Globus pallidus (tissue), 1 donor: ENCODE measurements around the gene PPBP.
"Not testable (repeated sequence)": the region's sequence is repeated elsewhere in the genome, so short reads cannot be mapped to it uniquely, and the experiment has no call there.

Experiments used
- DNase-seq: peaks from one replicate; pipeline ENCODE4 v3.0.0-alpha.2; 2015; ENCODE audit warnings: low spot score

Gene PPBP

GRCh38 chr4:73992050-73992449 lies 4.1 kb upstream of the PPBP start:
- no peak for DNase-seq

DNA sequence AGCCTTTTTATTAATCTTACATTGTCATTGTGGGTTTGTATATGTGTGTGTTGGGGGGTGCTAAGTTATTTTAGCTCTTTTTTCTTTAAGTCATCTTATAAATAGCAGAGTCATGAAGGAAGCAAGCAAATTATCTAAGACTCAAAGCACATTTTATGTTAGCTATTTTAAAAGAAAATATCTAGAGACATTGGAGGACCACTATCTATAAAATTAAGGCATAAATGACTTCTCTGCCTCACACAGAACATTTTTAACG lies 3.7 kb upstream of the PPBP start:
- DNase-seq, result no peak

- no peak for DNase-seq
Measured at GRCh38 chr4:73990988-73991741, 3.2 kb upstream of the PPBP start.

DNA sequence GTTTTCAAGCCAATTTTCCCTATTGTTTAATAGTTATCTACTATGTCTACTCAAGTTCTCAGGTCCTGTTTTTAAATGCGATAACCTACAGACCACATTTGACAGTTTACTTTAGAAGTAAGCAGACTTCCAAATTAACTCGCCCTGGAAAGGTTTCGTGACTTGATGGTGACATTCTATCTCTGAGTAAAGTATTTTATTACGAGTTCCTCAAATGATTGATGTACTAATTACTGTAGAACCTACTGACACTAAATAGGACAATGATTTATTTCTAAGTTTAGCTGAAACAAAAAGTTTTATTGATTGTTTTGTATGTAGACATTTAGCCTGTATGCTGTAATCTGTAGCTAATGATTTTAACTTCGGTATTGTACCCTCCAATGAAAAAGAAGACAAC lies 1.9 kb upstream of the PPBP start:
- no peak for DNase-seq

DNA sequence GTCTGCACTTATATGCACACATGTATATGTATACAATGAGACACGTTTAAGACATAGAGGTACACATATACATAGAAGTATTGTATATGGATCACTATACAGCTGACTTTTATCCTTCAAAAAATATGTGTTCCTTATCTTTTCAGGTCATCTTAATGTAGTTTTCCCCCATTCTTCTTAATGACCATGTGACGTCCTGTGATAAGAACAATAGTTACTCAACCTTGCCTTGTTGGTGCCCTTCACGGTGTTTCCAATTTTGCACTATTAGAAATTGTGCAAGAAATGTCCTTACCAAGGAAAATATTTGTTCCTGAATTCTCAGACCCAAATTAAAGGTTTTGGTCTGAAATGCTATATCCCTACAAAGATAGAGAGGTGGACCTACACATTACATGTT lies 1.0 kb upstream of the PPBP start:
- no peak for DNase-seq

- no peak for DNase-seq
Measured at GRCh38 chr4:73985528-73985852, 2.5 kb downstream of the PPBP start.

GRCh38 chr4:73984736-73985527 lies 3.1 kb downstream of the PPBP start:
- no peak for DNase-seq

- not testable (repeated sequence) for DNase-seq
Measured at GRCh38 chr4:73981175-73981574, 6.8 kb downstream of the PPBP start.

- no peak for DNase-seq
Measured at GRCh38 chr4:73979407-73979957, 8.5 kb downstream of the PPBP start.

- DNase-seq, result no peak
Measured at GRCh38 chr4:73978886-73979285, 9.1 kb downstream of the PPBP start.

DNA sequence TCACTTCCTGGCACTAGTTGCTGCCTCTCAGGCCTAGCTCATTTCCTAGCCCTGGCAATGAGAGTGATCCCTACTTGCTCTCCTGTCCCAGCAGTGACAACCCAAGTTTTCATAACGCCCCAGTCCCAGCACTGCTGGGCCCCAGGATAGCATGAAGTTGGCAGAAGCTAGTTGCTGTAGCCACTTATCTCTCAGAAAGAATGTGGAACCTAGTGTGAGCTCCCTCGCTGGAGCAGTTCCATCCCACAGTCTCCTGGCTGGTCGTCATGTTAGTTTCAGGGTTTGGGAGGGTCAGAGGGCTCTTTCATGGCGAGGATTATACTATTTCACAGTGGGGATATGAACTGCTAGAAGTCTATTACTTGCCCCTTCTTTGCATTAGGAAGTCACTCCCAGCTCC lies 11.3 kb downstream of the PPBP start:
- no peak for DNase-seq

- no peak for DNase-seq
Measured at GRCh38 chr4:73976217-73976616, 11.8 kb downstream of the PPBP start.

DNA sequence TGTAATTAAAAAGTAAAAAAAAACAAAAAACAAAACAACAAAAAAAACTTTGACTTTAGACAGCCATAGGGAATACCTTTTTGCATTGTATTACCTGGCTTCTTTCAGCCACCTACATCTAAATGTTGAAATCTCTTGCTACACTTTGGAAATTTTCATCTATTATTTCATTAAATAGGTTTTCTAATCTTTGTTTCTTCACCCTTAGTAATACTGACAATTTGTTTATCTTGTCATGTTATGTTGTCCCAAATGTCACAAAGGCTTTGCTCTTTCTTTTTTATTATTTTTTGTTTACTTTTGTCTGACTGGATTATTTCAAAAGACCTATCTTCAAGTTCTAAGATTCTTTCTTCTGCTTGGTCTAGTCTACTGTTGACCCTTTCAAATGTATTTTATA lies 13.6 kb downstream of the PPBP start:
- DNase-seq, result no peak

- no peak for DNase-seq
Measured at GRCh38 chr4:73970945-73971344, 17.0 kb downstream of the PPBP start.

DNA sequence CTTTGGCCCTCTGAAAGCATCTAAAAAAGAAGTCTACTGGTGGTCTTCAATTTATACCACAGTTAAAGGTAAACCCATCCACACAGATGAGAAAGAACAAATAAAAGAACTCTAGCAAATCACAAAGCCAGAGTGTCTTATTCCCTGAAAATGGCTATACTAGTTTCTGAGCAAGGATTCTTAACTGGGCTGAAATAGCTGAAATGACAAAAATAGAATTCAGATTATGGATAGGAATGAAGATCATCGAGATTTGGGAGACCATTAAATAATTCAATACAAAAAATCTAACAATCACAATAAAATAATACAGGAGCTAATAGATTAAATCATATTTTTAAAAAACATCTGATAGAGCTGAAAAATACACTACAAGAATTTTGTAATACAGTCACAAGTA lies 18.0 kb downstream of the PPBP start:
- no peak for DNase-seq

DNA sequence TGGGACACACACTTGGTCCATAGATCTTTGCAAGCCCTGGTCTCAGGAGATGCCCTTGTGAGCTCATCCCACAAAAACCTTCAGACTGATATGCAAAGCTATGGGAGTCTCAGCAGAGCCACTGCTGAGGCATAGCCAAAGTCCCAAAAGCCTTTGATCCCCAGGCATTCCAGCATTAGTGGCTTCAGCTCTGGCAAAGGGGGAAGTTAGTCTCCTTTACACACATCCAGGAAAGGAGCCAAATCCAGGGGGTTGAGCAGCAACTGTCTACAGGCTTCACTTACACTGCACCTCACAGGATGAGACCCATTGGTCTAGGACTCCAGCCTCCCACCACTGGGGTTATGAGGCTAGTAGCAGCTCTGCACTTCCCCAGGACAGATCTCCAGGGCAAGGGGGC lies 20.1 kb downstream of the PPBP start:
- no peak for DNase-seq

GRCh38 chr4:73964862-73965611 lies 23.0 kb downstream of the PPBP start:
- no peak for DNase-seq

DNA sequence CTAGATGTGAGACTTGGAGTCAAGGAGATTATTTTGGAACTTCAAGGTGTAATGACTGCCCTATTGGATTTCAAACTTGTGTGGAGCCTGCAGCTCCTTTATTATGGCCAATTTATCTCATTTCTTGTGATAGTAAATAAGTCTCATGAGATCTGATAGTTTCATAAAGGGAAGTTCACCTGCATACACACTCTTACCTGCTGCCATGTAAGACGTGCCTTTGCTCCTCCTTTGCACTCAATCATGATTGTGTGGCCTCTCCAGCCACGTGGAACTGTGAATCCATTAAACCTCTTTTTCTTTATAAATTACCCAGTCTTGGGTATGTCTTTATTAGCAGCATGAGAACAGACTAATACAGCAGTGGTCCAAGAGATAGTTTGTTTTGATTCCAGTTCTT lies 25.3 kb downstream of the PPBP start:
- DNase-seq, result no peak

- DNase-seq, result not testable (repeated sequence)
Measured at GRCh38 chr4:73959041-73959440, 28.9 kb downstream of the PPBP start.

- DNase-seq, result no peak
Measured at GRCh38 chr4:73952352-73952751, 35.6 kb downstream of the PPBP start.

- not testable (repeated sequence) for DNase-seq
Measured at GRCh38 chr4:73950376-73950920, 37.5 kb downstream of the PPBP start.

- DNase-seq, result no peak
Measured at GRCh38 chr4:73948990-73949706, 38.8 kb downstream of the PPBP start.
